WTC11 (cell line): ENCODE data around the gene GNAS. TPM values are rescaled to one million over a fixed set of nuclear protein-coding genes. Genes with fewer than 3 reads are reported as not detected.

ENCODE experiments used
- ATAC-seq: fragments of 200-7000 bp; cut with Tn5 transposase; 2 replicates; pipeline ENCODE4 v1.10.0; 2021; ENCODE audit warnings: mild to moderate bottlenecking, moderate library complexity
- CTCF ChIA-PET: fragments of 300-600 bp; sonication (Branson Sonifier 250); formaldehyde crosslinking; loops from one replicate; lab custom pipeline; 2021; ENCODE audit warnings: antibody characterized with exemption; lab: Charles Lee
- POLR2A ChIA-PET: fragments of 350-600 bp; sonication (Branson Sonifier 250); formaldehyde crosslinking; loops from one replicate; lab custom pipeline; 2021; ENCODE audit warnings: antibody characterized with exemption; lab: Charles Lee
- DNase-seq: peaks from one replicate; pipeline ENCODE4 v3.0.0; 2021; ENCODE audit warnings: low spot score
- H3K27ac Mint-ChIP-seq: 2 replicates; pipeline ENCODE4 v1.8.0; 2021; ENCODE audit warnings: mixed read lengths
- H3K27me3 Mint-ChIP-seq: 2 replicates; pipeline ENCODE4 v1.8.0; 2021; ENCODE audit warnings: low read depth, mild to moderate bottlenecking, moderate library complexity, mixed read lengths
- H3K36me3 Mint-ChIP-seq: 2 replicates; pipeline ENCODE4 v1.8.0; 2021; ENCODE audit warnings: mixed read lengths
- H3K4me1 Mint-ChIP-seq: 2 replicates; pipeline ENCODE4 v1.8.0; 2022; ENCODE audit warnings: mixed read lengths
- H3K4me3 Mint-ChIP-seq: 2 replicates; pipeline ENCODE4 v1.8.0; 2021; ENCODE audit warnings: mild to moderate bottlenecking, moderate library complexity, mixed read lengths
- H3K9me3 Mint-ChIP-seq: 2 replicates; pipeline ENCODE4 v1.8.0; 2021; ENCODE audit warnings: mixed read lengths
- AR ChIP-seq: fragments of 250-450 bp; sonication (Bioruptor Pico); IDR thresholded peaks from 2 replicates; pipeline ENCODE4 v1.9.0; 2021; ENCODE audit warnings: mild to moderate bottlenecking
- ELF4 ChIP-seq: sonication (generic); formaldehyde crosslinking; IDR thresholded peaks from 2 replicates; pipeline ENCODE4 v1.8.1; 2022; ENCODE audit warnings: low read depth, mild to moderate bottlenecking, moderate library complexity, missing genetic modification reagents
- EMX1 ChIP-seq: fragments of 250-450 bp; sonication (Bioruptor Pico); IDR thresholded peaks from 2 replicates; pipeline ENCODE4 v1.8.0; 2021; ENCODE audit warnings: mild to moderate bottlenecking
- GABPB1 ChIP-seq: sonication (generic); formaldehyde crosslinking; IDR thresholded peaks from 2 replicates; pipeline ENCODE4 v1.8.1; 2023; ENCODE audit warnings: mild to moderate bottlenecking, missing genetic modification reagents
- NFE2L1 ChIP-seq: sonication (generic); formaldehyde crosslinking; IDR thresholded peaks from 2 replicates; pipeline ENCODE4 v1.8.1; 2023; ENCODE audit warnings: missing genetic modification reagents
- SMAD3 ChIP-seq: sonication (generic); formaldehyde crosslinking; IDR thresholded peaks from 2 replicates; pipeline ENCODE4 v1.8.0; 2022; ENCODE audit warnings: missing genetic modification reagents, mild to moderate bottlenecking, borderline replicate concordance
- TEAD1 ChIP-seq: sonication (generic); formaldehyde crosslinking; IDR thresholded peaks from 2 replicates; pipeline ENCODE4 v1.8.0; 2022; ENCODE audit warnings: mild to moderate bottlenecking, missing genetic modification reagents
- ZNF138 ChIP-seq: sonication (generic); formaldehyde crosslinking; conservative IDR thresholded peaks from 2 replicates; pipeline ENCODE4 v1.8.1; 2022; ENCODE audit warnings: mild to moderate bottlenecking, moderate library complexity, missing genetic modification reagents
- ZNF263 ChIP-seq: sonication (generic); formaldehyde crosslinking; IDR thresholded peaks from 2 replicates; pipeline ENCODE4 v1.8.1; 2022; ENCODE audit warnings: low read depth, mild to moderate bottlenecking, moderate library complexity, missing genetic modification reagents
- ZNF416 ChIP-seq: fragments of 250-450 bp; sonication (Bioruptor Pico); IDR thresholded peaks from 2 replicates; pipeline ENCODE4 v1.9.0; 2021; ENCODE audit warnings: mild to moderate bottlenecking, inconsistent platforms
- total RNA-seq: library from RNA; stranded (reverse); gene quantifications from 3 replicates; pipeline ENCODE4 v1.2.3, GENCODE V29; 2021
- TF ChIP-seq, protein P1 (sequence below): sonication (generic); formaldehyde crosslinking; IDR thresholded peaks from 2 replicates; pipeline ENCODE4 v1.8.1; 2023; ENCODE audit warnings: mild to moderate bottlenecking, moderate library complexity, missing genetic modification reagents
- TF ChIP-seq, protein P2 (sequence below): sonication (generic); formaldehyde crosslinking; conservative IDR thresholded peaks from 2 replicates; pipeline ENCODE4 v1.8.1; 2022; ENCODE audit warnings: mild to moderate bottlenecking, missing genetic modification reagents
- TF ChIP-seq, protein P3 (sequence below): sonication (generic); formaldehyde crosslinking; IDR thresholded peaks from 2 replicates; pipeline ENCODE4 v1.8.0; 2022; ENCODE audit warnings: mild to moderate bottlenecking, missing genetic modification reagents
- TF ChIP-seq, protein P4 (sequence below): fragments of 250-450 bp; sonication (Bioruptor Pico); conservative IDR thresholded peaks from 2 replicates; pipeline ENCODE4 v1.9.0; 2021; ENCODE audit warnings: mild to moderate bottlenecking

GNAS gene
- total RNA-seq, 1 experiment from 2014 or later: 868 TPM

DNA sequence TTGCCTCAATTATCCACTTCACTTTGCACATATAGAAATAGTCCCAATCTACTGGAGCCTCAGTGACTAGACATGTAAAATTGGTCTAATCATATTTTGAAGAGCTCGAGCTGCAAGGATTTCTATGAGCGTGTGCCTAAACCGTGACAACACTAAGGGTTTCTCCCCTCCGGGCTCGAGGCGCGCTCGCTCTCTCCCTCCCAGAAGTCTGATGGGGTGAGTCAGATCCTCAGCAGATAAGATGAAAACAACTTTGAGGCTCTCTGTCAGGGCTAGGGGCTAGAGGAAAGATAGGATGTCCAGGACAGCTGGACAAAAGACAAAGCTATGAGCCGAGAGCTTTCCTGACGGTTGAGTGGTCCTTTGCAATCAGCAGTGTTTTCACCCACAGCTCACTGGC lies 18.6 kb upstream of the GNAS start (continued):
- TF ChIP-seq, protein P1, sequence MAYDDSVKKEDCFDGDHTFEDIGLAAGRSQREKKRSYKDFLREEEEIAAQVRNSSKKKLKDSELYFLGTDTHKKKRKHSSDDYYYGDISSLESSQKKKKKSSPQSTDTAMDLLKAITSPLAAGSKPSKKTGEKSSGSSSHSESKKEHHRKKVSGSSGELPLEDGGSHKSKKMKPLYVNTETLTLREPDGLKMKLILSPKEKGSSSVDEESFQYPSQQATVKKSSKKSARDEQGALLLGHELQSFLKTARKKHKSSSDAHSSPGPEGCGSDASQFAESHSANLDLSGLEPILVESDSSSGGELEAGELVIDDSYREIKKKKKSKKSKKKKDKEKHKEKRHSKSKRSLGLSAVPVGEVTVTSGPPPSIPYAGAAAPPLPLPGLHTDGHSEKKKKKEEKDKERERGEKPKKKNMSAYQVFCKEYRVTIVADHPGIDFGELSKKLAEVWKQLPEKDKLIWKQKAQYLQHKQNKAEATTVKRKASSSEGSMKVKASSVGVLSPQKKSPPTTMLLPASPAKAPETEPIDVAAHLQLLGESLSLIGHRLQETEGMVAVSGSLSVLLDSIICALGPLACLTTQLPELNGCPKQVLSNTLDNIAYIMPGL (CRISPR knock-in tag): no peak

- H3K4me1 Mint-ChIP-seq: peaks cover 35% of the 10 kb centered on the region
- ChIA-PET POLR2A (interaction anchor here (0.6 kb wide), 2 partner anchors 186 to 572 kb away, joined by 3 read pairs; no protein-coding TSS in a partner anchor), CTCF (interaction anchor here (1.2 to 2.2 kb wide), 5 partner anchors 13 to 213 kb away, joined by 4 to 8 read pairs (median 6); partner anchors contain the start of genes GNAS and STX16)
- H3K27me3 Mint-ChIP-seq: peaks cover 7% of the 10 kb centered on the region
- DNase-seq (no peak), ATAC-seq (no peak)
- H3K27ac Mint-ChIP-seq: no peak overlapping the region
- H3K4me3 Mint-ChIP-seq: no peak overlapping the region
- peaks cover 46% of the 10 kb centered on the region for H3K36me3 Mint-ChIP-seq
- H3K9me3 Mint-ChIP-seq: peaks cover 4% of the 10 kb centered on the region
- TF ChIP-seq, protein P2, sequence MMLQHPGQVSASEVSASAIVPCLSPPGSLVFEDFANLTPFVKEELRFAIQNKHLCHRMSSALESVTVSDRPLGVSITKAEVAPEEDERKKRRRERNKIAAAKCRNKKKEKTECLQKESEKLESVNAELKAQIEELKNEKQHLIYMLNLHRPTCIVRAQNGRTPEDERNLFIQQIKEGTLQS (CRISPR knock-in tag): no peak
- TF ChIP-seq ZNF263 (CRISPR knock-in tag) (no peak), EMX1 (CRISPR knock-in tag) (no peak)
Observed at GRCh38 chr20:58835231-58835630, 17.3 kb upstream of the GNAS start.

DNA sequence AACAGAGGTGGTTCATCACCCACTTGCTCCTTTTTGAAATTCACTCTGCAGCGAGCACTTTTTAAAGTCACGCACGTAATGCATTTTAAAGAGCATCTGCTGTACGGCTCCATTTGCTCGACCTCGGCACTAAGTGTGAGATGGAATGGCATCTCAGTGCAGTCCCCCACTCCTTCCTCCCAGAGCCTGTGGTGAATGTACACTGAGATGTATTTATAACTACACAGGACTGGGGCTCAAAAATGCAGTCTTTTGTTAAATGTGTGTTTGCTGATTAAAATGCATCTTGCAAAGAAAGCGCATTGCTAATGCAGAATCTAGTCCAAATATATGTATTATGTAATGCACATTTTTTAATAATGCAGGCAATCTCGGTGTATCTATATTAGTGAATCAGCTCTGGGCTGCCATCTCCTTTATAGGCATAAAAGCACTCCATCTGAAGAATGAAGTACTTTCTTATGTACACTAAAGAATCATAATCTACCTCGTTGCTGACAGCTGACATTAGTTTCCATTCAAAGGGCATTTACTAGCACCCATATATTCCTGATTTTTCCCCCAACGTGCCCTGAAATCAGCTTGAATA lies 15.8 kb upstream of the GNAS start:
- H3K9me3 Mint-ChIP-seq: no peaks in the 10 kb centered on the region
- POLR2A ChIA-PET: no interaction called here
- no peak for ATAC-seq
- peaks cover 50% of the 10 kb centered on the region for H3K4me1 Mint-ChIP-seq
- peaks cover 17% of the 10 kb centered on the region for H3K27me3 Mint-ChIP-seq
- no peak overlapping the region for H3K27ac Mint-ChIP-seq
- DNase-seq: no peak
- H3K4me3 Mint-ChIP-seq: no peak overlapping the region
- no peak for TF ChIP-seq ELF4 (CRISPR knock-in tag)
- CTCF ChIA-PET: interaction anchor here (4.9 to 6.0 kb wide), 2 partner anchors 185 to 355 kb away, joined by 58 to 63 read pairs; partner anchors contain the start of gene STX16
- H3K36me3 Mint-ChIP-seq: peaks cover 55% of the 10 kb centered on the region

DNA sequence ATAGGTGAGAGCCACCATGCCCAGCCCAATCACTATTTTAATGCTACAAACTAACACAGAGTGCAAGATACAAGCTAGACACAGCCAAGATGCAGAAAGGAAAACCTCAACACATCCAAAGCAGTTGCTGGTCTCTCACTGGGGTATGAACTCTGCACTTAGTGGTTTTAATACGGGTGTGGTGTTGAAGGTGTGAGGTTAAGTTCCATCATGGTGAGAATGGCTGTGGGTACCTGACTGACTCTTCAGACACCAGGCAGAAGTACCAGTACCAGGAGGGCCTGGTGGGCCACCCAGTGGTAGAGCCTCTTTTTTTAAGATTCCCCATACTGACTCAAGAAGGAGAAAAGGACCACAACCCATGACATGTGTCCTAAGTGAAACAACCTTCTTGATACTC lies 14.8 kb upstream of the GNAS start:
- TF ChIP-seq, protein P3, sequence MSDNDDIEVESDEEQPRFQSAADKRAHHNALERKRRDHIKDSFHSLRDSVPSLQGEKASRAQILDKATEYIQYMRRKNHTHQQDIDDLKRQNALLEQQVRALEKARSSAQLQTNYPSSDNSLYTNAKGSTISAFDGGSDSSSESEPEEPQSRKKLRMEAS (CRISPR knock-in tag): no peak
- TF ChIP-seq, protein P4, sequence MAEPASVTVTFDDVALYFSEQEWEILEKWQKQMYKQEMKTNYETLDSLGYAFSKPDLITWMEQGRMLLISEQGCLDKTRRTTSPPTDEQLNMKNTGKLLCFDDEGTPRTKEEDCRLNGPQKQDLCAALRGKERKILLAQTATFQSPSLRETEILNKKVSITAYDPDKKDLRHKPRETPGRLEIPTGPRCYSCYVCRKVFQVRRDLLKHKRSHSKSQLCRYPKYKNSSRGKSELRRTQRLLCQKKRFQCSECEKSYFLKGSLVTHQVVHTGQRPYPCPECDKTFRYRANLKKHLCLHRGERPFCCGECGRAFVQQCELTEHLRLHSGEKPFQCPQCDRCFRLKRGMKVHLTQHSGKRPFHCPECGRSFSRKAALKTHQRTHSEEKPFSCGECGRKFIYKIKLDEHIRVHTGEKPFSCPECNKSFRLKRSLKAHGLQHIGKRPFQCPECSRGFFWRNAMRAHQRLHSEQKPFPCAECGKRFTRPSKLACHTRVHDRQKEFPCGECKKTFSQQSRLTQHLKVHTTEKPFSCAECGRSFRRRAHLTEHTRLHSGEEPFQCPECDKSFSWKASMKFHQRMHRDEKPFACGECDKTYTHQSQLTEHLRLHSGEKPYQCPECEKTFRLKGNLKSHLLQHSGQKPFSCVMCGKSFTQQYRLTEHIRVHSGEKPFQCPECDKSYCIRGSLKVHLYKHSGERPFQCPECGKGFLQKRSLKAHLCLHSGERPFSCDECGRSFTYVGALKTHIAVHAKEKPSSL (CRISPR knock-in tag): no peak
- TF ChIP-seq ZNF138 (CRISPR knock-in tag): no peak
- no peak for TF ChIP-seq AR
- TF ChIP-seq ZNF416: no peak
- no peak for TF ChIP-seq GABPB1 (CRISPR knock-in tag)
- no peak for TF ChIP-seq TEAD1 (CRISPR knock-in tag)
- TF ChIP-seq NFE2L1 (CRISPR knock-in tag): no peak
- no peak for TF ChIP-seq SMAD3 (CRISPR knock-in tag)
- Mint-ChIP-seq H3K4me1 (peaks cover 60% of the 10 kb centered on the region), H3K27ac (peak overlapping the region; percentile 60; the same call in 1 of the 2 replicates), H3K9me3 (no peaks in the 10 kb centered on the region), H3K4me3 (no peak overlapping the region), H3K27me3 (peaks cover 17% of the 10 kb centered on the region), H3K36me3 (peaks cover 56% of the 10 kb centered on the region)
- no peak for ATAC-seq
- POLR2A ChIA-PET: no interaction called here
- CTCF ChIA-PET: interaction anchor here (0.6 to 6.0 kb wide), 9 partner anchors 11 to 356 kb away, joined by 3 to 63 read pairs (median 11); partner anchors contain the start of genes APCDD1L, GNAS, GNAS-AS1 and STX16
- DNase-seq: no peak
